Dedifferentiated amniotic fluid mesenchymal stem cell (primary cell): Measurements from ENCODE around the gene CARNS1.
A peak's percentile ranks its signal among the peaks of the same experiment; 100 is the strongest.
"Not testable (repeated sequence)": the region's sequence is repeated elsewhere in the genome, so short reads cannot be mapped to it uniquely, and the experiment has no call there.

Experiments
- DNase-seq: peaks from one replicate; pipeline ENCODE4 v3.0.0-alpha.2; 2016; ENCODE audit errors: extremely low spot score

CARNS1 gene

GRCh38 chr11:67409261-67409666, 6.2 kb upstream of the CARNS1 start:
- no peak for DNase-seq

DNA sequence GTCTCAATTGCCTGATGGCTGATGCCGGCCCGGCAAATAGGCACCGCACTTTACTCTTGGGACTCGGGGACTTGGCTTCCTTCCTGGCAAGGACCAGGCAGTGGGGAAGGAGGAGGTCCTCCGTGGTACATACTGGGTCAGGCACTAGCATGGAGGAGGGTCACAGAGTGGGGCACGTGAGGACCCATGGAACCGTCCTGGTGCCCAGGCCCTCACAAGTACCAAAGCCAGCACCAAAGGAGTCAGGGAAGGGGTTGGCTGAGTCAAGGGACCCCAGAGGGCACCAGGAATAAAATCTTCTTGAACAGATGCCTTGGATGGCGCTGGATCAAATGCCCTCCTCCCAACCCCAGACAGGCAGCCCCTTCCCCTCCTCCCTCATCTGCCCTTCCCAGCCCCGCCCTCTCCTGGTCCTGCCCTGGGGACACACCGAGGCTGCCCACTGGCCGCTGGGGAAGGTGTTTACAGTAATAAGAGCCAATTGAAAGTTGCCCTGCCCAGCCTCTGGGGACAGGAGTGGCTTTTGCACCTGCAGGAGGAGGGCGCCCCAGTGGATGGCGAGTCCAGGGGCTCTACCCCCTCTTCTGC, 5.6 kb upstream of the CARNS1 start:
- no peak for DNase-seq

DNA sequence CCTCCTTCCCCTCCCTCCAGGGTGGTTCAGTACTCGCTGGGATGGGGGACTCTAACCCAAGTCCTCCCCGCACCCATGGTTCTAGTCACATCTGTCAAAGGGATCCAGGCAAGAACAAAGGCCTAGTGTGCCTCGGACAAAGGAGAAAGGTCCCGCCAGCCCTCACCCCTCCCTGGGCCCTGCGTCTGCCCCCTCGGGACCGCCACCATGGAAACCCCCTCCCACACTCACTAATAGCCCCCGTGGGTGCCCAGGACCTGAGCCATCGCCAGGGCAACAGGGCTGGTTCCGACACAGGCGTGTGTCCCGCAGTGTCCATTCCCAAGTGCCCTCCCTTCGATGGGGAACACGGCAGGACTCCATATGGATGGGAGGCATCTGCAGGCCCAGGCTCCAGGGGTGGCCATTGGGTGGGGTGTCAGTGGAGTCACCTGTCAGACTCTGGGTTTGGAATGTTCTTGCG, 5.1 kb upstream of the CARNS1 start:
- DNase-seq = no peak

GRCh38 chr11:67410984-67411784, 4.3 kb upstream of the CARNS1 start:
- DNase-seq = no peak

GRCh38 chr11:67411785-67412152, 3.7 kb upstream of the CARNS1 start:
- DNase-seq = no peak

GRCh38 chr11:67412495-67413179, 2.8 kb upstream of the CARNS1 start:
- DNase-seq = no peak

- DNase-seq = no peak
These were observed 2.1 kb upstream of the CARNS1 start for GRCh38 chr11:67413266-67413849.

DNA sequence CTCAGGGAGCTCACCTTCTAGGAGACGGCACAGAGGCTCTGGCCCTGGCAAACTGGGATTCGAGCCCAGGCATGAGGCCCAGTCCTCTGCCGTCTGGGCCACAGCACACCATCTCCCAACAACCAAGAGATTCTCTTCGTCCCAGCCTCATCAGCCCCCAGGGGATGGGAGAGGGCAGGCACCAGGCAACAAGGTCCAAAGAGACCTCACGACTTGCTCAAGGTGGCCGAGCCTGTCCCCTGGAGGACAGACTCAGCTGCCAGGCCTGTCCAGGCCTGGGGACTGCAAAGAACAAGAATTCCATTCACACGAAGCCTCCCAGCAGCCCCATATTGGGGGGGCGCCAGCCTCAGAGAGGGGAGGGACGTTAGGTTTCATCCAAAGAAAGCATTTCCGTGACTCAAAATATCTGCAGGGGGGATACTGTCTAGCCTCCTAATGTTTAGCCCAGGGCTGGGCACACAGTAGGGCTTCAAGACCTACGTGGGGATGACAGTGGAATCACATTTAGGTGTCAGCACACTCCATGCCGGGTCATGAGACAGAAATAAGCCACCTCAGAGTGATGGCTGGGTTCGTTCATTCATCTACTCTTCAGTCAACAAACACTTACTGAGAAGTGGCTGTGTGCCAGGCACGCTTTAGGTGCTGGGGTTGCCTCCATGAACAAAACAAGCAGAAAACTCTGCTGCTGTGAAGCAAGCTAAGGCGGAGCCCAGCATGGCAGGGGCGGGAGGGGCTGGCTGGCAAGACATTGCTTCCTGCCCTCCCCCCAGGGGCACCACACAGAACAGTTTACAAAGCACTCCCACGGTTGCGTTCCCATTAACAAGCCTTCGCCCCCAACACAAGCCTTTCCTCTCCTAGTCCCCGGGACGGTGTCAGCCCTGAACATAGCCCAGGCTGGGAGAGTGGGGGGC, 1.2 kb downstream of the CARNS1 start:
- no peak for DNase-seq

GRCh38 chr11:67417425-67417824, 1.9 kb downstream of the CARNS1 start:
- no peak for DNase-seq

DNA sequence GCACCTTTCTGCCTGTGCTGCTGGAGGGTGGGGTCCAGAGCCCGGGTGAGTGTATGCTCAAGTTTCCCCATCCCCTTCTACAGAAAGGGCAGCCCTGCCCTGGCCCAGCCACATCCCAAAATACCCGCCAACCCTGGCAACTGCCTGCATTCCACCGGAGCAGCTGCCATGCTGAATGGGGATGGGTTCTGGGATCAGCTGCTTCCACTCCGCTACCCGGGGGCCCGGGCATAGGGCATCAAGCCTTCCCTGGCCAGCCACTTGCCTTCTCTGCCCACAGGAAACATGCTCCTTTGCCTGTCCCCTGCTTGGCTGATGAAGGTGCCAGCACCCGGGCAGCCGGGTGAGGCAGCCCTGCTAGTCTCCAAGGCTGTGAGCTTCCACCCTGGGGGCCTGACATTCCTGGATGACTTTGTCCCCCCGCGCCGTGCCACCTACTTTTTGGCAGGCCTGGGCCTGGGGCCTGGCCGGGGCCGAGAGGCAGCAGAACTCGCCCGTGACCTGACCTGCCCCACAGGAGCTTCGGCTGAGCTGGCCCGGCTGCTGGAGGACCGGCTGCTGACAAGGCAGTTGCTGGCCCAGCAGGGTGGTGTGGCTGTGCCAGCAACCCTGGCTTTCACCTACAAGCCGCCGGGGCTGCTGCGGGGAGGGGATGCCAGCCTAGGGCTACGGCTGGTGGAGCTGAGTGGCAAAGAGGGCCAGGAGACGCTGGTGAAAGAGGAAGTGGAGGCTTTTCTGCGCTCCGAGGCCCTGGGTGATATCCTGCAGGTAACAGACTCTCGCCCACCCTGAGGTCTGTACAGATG, 3.2 kb downstream of the CARNS1 start:
- no peak for DNase-seq

DNA sequence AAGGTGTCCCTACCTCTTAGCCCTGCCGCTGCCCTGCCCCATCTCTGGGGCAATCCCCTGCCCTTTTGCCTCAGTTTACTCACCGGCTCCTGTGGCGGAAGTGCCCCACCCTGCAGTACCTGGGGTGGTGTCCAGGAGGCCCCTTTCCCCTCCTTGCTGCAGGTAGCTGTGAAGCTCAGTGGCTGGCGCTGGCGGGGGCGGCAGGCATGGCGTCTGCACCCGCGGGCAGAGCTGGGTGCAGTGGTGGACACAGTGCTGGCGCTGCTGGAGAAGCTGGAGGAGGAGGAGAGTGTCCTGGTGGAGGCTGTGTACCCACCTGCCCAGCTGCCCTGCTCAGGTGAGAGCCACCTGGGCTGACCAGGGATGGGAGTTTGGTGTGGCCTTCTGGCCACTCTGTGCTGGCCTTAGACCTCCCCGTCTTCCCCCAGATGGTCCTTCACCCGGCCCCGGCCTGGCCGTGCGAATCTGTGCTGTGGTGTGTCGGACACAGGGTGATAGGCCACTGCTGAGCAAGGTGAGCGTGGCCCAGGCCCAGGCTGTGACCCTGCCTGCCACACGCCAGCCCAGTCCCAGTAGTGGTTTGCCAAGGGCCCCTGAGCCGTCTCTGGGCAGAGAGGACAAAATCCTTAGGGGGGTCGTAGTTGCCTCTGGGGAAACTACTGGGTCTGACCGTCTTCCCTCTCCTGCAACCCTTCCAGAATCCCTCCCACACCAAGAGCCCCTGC, 4.0 kb downstream of the CARNS1 start:
- DNase-seq = no peak

DNA sequence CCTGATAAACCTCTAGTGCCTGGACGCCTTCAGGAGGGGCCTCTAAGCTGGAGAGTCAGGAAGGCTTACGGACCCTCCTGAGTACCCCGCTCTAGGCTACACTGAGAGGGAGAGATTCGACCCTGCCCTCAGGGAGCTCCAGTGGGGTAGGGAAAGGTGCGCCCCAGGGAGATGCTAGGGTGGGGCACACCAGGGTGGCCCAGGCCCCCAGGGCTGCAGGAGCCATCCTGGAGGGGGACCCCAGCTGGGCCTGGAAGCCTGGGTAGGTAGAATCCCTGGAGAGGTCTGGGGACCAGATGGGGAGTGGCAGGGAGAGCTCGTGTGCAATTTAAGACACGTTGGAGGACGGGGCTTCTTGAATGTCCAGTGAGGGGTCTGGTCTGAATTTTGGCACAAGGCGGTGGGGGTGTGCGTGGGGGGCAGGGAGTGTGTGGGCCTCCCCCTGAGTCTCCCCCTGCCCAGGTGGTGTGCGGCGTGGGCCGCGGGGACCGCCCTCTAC, 4.7 kb downstream of the CARNS1 start:
- DNase-seq = no peak

DNA sequence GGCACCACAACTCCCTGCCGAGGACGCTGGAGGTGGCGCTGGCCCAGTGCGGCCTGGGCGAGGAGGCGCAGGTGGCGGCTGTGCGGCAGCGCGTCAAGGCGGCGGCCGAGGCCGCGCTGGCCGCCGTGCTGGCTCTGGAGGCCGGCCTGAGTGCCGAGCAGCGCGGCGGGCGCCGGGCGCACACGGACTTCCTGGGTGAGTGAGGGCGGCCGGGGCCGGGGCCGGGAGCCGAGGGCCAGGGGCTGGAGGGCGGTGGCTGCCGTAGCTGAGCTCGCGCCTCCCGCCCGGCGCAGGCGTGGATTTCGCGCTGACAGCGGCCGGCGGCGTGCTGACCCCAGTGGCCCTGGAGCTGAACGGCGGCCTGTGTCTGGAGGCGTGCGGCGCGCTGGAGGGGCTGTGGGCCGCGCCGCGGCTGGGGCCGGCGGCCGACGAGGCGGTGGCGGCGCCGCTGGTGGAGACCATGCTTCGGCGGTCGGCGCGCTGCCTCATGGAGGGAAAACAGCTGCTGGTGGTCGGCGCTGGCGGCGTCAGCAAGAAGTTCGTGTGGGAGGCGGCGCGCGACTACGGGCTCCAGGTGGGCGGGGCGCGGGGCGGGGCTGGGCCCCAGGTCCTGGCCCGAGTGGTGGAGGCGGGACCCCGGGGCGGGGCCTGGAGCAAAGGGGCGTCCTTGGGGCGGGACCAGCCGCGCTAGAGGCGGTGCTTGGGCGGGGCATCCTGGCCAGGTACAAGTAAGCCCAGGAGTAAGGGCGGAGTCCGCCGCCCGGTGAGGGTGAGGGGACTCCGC, 5.4 kb downstream of the CARNS1 start:
- DNase-seq = peak; percentile 76

DNA sequence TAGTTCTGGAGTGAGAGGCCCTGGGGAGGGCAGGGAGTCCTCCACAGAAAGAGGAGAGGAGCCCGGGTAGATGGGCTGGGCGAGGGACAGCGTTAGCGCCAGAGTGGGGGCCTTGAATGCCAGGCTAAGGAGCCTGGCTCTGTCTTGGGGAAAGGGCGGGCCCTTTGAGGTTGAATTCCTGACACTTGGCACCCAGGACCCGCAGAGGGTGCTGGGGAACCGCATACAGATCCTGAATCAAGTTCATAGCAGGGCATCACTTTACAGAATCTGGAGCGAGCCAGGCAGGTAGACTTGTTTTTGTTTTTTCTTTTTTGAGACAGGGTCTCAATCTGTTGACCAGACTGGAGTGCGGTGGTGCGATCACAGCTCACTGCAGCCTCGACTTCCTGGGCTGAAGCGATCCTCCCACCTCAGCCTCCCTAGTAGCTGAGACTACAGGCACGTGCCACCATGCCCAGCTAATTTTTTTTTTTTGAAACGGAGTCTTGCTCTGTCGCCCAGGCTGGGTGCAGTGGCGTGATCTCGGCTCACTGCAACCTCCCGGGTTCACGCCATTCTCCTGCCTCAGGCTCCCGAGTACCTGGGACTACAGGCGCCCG, 6.1 kb downstream of the CARNS1 start:
- no peak for DNase-seq

DNA sequence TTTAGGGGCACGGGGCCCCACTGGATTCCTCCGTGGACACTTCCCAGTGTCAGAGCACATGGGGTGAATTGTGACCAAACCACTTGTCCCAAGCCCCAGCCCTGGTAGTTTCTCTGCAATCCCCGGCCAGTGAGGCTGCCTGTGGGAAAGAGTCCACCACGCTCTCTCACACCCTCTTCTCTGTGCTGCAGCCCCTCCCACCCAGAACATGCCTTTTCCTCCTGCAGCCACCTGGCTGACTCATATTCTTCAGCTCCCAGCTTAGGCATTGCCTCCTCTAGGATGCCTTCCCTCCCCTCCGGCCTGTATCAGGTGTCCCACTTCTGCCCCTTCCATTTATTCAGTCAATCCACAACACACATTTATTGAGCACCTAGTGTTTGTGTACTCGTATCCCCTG, 7.4 kb downstream of the CARNS1 start:
- no peak for DNase-seq

- no peak for DNase-seq
These were observed 8.0 kb downstream of the CARNS1 start for GRCh38 chr11:67423466-67423865.

DNA sequence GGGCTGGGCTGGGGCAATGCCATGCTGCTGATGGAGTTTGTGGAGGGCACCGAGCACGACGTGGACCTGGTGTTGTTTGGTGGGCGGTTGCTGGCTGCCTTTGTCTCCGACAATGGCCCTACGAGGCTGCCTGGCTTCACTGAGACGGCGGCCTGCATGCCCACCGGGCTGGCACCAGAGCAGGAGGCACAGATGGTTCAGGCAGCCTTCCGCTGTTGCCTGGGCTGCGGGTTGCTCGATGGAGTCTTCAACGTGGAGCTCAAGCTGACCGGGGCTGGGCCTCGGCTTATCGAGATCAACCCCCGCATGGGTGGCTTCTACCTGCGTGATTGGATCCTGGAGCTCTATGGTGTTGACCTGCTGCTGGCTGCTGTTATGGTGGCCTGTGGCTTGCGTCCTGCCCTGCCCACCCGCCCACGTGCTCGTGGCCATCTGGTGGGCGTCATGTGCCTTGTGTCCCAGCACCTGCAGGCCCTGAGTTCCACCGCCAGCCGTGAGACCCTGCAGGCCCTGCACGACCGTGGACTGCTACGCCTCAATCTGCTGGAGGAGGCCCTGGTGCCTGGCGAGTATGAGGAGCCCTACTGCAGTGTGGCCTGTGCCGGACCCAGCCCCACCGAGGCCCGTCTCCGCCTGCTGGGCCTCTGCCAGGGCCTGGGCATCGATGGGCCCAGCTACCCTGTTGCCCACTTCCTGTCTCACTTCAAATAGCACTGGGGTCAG, 8.6 kb downstream of the CARNS1 start:
- no peak for DNase-seq

DNA sequence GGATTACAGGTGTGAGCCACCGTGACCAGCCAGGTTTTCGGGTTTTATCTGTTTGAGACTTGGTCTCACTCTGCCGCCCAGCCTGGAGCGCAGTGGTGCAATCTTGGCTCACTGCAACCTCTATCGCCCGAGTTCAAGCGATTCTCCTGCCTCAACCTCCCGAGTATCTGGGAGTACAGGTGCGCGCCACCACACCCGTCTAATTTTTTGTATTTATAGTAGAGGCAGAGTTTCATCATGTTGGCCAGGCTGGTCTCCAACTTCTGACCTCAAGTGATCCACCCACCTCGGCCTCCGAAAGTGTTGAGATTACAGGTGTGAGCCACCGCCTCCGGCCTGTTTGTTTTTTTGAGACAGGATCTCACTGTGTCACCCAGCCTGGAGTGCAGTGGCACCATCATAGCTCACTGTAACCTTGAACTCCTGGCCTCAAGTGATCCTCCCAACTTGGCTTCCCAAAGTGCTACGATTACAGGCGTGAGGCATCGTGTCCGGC, 11.9 kb downstream of the CARNS1 start:
- DNase-seq = not testable (repeated sequence)
